Smooth muscle cell of the brain vasculature (primary cell): Measurements from ENCODE around the gene MAS1L.

ENCODE experiments used
- DNase-seq: peaks from one replicate; pipeline ENCODE4 v3.0.0-alpha.2; 2012; ENCODE audit warnings: low read depth, low spot score

The MAS1L gene

GRCh38 chr6:29510202-29510601, 22.4 kb upstream of the MAS1L start:
- no peak for DNase-seq

DNA sequence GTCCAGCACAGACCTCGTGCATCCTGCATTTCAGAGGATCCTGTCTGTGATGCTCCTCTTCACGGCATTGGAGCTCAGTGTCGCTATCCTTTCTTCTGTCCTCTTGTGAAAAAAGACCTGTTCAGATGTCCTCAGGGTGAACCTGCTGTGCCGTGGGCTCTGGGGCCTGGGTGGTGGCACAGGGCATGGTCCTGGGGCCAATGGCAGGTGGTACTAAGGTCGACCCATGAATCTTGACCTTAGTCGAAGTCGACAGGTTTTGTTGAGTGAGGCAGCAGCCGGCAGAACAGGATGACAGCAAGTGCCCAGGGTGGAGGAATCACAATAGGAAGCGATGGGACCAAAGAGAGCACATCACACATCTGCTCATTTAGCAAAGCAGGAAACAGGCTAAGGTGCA, 22.0 kb upstream of the MAS1L start:
- no peak for DNase-seq

DNA sequence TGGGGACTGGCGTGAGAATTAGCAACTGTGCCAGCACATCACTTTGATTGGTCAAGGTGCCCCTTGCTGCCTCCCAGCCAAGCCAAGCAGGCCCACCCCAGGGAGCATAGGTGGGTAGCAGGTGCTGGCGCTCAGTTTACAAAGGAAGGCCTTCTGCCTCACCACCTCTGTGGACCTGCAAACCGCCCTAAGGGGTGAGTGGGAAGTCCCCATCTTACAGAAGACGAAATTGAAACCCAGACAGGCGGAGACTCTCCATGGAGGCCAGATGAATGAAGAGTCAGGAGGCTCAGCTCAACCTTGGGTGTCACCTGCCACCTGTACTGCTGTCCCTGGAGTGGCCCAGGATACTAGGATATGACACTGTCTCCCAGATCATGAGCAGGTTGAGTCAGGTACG, 21.5 kb upstream of the MAS1L start:
- no peak for DNase-seq

DNA sequence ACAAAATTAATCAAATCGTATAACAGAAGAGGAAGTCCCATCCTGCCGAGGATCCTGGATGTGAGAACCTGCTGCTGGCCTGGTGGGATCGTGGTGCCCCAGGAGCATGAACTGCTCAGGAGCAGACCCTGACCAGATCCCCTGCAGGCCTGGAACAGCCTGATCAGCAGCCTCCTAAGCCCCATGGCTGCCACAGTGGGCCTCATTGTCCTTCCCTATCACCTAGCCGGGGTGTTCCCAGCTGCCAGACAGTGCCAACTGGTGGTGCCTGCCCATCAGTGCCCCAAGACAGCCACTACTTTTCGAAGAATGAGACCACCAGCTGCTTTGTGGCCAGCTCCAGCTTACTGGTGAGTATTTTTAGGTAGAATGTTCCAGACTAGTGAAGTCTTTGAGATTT, 19.6 kb upstream of the MAS1L start:
- no peak for DNase-seq

- no peak for DNase-seq
These were observed 18.8 kb upstream of the MAS1L start for GRCh38 chr6:29506446-29507067.

GRCh38 chr6:29505808-29506207, 18.1 kb upstream of the MAS1L start:
- no peak for DNase-seq

DNA sequence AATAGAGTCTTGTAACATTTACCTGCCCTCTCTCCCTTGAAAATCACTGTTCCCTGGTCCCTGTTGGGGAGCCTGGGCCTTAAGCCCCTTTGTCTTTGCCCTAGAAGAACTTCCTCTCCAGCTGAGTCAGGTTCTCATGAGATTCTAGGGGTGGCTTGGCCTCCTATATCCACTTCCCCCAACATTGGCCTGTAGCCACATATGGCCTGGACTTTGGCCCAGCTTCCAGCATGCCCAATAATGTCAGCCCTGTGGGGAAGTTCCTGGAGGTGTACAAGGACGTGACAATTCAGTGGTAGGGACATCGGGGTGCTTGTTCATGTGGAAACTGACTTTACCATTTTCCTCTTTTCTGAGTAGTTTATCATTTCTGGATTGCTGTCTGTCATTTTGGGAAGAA, 17.2 kb upstream of the MAS1L start:
- DNase-seq: no peak

DNA sequence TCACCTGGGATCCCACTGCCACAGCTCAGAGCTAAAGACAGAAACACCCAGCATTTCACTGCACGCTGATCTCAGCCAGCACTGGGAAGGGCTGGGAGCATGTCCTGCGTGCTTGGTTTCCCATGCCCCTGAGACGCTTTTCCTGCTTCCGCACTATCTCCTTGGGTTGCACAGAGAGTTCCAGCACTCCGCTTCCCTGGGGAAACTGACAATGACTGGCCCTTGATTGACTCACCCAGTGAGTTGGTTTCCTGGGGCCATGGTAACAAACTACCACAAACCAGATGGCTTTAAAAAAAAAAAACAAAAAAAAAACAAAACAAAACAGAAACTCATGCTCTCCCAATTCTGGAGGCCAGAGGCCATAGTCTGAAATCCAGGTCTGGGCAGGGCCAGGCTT, 14.8 kb upstream of the MAS1L start:
- DNase-seq: no peak

DNA sequence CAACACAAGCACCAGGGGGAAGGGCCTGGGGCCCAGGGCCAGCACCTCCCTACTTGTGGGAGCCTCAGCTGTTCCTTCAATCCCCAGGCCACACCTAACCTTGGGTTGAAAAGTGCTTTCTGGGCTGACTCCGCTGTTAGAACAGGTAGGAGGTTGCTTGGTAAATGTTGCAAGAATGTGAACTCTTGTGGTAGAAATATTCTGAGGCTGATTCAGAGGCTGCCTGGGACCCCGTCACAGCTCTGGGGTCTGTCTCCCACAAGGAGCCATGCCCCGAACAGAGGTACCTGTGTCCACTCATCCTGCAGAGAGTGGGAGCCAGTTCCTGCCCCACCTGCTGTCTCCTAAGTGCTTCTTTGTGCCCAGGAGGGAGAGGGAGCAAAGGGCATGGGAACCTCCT, 14.4 kb upstream of the MAS1L start:
- no peak for DNase-seq

GRCh38 chr6:29501106-29501505, 13.3 kb upstream of the MAS1L start:
- DNase-seq: no peak

DNA sequence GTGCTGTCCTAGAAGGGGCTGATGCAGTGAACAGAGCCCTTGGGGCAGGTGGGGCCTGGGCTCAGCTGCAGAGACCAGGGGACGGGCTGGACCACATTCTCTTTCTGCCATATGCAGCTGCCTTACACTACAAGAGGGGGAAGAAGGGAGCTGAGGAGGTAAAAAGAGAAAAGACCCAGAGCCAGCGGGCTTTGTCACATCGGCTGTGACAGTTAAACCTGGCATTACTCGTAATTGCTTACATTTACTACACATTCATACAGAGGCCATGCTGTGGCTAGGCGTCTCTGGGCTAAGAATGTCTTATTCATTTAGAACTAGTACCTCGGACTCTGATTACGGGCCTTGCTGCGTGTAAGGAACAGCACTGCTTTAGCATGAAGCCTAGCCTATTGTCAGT, 12.8 kb upstream of the MAS1L start:
- DNase-seq: no peak

DNA sequence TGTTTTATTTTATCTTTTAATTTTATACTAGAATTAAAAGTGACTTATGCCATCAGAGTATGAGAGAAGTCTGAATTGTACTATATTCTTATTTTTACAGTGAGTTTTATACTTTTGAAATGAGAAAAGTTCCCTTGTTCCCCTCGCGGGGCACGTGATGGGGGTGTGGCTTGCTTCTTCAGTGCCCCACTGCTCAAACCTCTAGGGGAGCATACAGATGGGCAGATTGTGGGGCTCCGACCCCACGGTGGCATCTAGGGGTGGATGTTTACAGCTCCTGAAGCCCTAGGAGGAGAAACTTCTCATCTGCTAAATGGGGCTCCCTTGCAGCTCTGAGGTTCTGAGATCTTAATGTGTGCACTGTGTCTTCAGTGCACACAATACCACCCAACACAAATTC, 11.9 kb upstream of the MAS1L start:
- no peak for DNase-seq

GRCh38 chr6:29496961-29497360, 9.2 kb upstream of the MAS1L start:
- no peak for DNase-seq

DNA sequence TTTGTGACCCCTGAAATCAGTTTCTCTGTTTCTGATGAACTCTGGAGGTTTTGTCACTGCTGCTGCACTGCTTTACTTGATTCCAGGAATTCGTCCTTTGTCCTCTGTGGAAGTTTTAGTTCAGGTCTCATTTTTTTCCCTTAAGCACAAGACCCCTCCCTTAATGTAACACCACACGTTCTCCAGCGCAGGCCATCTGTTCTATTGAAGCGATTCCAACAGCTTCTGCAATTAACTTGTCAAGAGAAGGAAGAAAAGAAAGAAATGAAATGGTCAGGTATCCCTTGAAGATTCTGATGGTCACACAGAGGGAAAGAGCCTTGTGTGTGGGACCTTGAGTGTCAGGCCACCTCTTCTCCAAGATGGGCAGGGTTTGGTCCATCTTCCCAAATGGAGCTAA, 7.8 kb upstream of the MAS1L start:
- no peak for DNase-seq

- DNase-seq: no peak
These were observed 6.4 kb upstream of the MAS1L start for GRCh38 chr6:29494131-29494530.

GRCh38 chr6:29493261-29493660, 5.5 kb upstream of the MAS1L start:
- DNase-seq: no peak

DNA sequence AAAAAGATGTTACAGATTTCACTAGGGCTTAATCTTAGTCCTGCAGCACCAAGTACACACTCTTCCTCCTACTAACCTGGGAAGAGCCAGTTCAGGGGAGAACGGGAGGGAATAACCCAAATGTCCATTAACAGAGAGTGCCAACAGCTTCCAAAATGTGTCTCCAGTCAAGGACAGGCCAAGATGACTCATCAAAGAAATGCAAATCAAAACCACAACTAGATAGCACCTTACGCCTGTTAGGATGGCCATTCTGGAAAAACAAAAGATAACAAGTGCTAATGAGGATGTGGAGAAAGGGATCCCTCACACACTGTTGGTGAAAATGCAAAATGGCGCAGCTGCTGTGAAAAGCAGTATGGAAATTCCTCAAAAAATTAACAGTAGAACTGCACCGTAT, 3.8 kb upstream of the MAS1L start:
- no peak for DNase-seq

DNA sequence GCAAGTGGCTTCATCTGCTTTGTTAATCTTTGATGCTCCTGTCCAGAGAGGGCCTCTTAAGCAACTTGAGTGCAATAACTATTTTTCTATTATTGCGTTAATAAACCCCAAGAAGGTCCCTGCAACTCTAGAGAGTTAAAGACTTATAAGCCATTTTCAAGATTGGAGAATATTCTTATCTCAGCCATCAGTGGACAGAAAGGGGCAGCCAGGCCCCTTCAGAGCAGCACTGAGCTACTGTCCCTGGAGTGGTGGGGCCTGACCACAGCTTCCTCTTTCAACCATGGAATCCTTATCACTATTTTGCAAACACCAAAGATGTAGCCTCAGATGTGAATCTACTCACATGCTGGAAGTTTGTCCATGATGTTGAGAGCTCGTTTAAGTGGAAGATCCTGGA, 2.8 kb upstream of the MAS1L start:
- DNase-seq: no peak

DNA sequence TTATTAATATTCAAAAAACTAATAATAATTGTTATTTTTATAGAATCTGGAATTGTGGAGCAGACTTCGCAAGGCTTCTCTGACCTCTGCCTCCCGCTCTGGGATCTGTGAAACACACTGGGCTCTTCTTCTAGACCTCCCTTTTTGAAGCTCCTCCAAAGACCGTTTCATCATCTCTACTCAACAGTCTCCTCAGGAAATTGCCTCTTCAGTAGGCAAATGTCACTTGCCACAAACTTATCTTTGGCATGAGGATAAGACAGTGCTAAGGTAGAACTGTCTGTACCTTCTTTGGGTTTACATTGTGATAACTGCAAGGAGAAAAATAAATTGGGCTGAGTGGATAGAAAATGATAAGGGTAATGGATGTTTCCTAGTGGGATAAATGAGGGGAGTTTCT, 2.3 kb upstream of the MAS1L start:
- DNase-seq: no peak

GRCh38 chr6:29489286-29489685, 1.5 kb upstream of the MAS1L start:
- no peak for DNase-seq

DNA sequence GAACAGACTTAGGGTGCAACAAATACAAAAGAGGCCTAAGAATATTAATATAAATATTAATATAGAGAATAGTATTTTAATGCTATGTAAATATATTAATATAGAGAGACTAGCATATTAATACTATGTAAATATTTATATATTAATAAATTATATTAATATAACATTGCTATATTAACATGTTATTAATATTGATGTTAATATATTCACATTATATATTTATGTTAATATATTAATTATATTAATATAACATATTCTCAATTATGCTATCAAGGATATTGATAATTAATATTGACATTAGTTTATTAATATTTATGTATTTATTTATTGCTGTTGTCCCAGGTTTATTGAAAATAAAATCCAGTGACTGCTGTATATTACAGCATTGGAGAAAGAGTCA, 1.1 kb upstream of the MAS1L start:
- no peak for DNase-seq

GRCh38 chr6:29487131-29487530, 625 bp downstream of the MAS1L start:
- no peak for DNase-seq

GRCh38 chr6:29486577-29486976, 1.2 kb downstream of the MAS1L start:
- DNase-seq: no peak

DNA sequence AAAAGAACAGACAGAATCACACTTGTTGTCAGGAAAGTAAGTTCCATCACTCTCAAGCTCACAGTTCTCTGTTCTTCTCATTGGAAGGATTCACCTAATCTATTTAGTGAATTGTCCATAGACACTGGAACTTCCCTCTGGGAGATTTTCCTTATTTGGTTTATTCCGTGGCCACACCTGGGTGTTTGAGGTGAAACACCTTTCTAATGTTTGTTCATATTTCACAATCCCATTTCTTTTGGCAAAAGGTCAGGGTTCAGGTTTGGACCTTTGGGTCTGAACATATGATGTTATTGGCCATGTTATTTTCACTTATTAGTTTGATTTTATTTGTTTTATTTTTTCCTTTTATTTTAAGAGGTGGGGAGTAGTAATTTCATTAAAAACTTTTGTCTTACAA, 4.0 kb downstream of the MAS1L start:
- DNase-seq: no peak

DNA sequence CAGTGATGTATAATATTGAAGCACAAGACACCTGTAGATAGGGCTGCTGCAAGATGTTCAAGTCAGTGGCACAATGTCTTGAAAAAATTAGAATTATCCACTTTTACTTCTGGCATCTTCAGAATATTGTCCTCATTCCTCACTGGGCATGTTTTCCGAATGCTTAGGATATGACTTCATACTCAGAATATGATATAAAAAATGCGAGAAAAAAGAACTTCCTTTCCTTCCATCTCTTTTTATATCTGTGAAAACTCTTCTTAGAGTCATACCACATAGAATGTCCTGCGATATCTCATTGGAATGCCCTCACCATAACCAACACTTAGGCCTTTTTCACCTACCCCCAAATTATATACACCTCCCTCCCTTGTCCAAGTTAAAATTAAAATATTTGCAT, 4.6 kb downstream of the MAS1L start:
- no peak for DNase-seq
